HCT116 (cell line): ENCODE results near the gene PDRG1. TPM values are rescaled to one million over a fixed set of nuclear protein-coding genes. Genes with fewer than 3 reads are reported as not detected.

Experiments used
- ATAC-seq: fragments of 200-7000 bp; cut with Tn5 transposase; 2 replicates; pipeline ENCODE4 v1.9.1; 2020; ENCODE audit warnings: mild to moderate bottlenecking, moderate library complexity
- BruUV-seq: library from RNA; stranded (reverse); fragments of 400-500 nt; replicated peaks from 2 replicates; lab custom pipeline; 2021; lab: Mats Ljungman, UMichigan
- CTCF ChIA-PET: fragments of 300-600 bp; sonication (Branson Sonifier 250); formaldehyde crosslinking; loops from one replicate; lab custom pipeline; 2021; ENCODE audit warnings: antibody characterized with exemption; lab: Charles Lee
- POLR2A ChIA-PET: fragments of 300-600, 350-600 bp; sonication (Branson Sonifier 250); formaldehyde crosslinking; loops from one replicate; lab custom pipeline; 2021; ENCODE audit warnings: antibody characterized with exemption; lab: Charles Lee
- RAD21 ChIA-PET, 2 experiments: fragments of 300-600 bp; sonication (Branson Sonifier 250); formaldehyde crosslinking; loops; one replicate each; lab custom pipeline; 2023; ENCODE audit warnings: low total read pairs in 2 of 2; ENCODE audit not compliant: uncharacterized antibody in 2 of 2, unreplicated experiment in 2 of 2, low non-redundant PET in 1 of 2; lab: Charles Lee
- DNase-seq: peaks from one replicate; pipeline ENCODE4 v3.0.0-alpha.2; 2010; ENCODE audit warnings: low read depth, low spot score
- H2AFZ ChIP-seq: fragments of 200-600 bp; shearing (Covaris generic), sonication (generic); 2 replicates; pipeline ENCODE4 v1.6.1; 2017; ENCODE audit warnings: low read depth, mixed run types, mixed read lengths, antibody characterized with exemption, low read length; ENCODE audit not compliant: poor library complexity, severe bottlenecking
- H3K27ac ChIP-seq: 2 replicates; pipeline ENCODE4 v1.5.1; 2012; ENCODE audit warnings: low read depth, low read length
- H3K27me3 ChIP-seq: fragments of 200-600 bp; sonication (generic); 2 replicates; pipeline ENCODE4 v1.6.1; 2016; ENCODE audit warnings: mixed run types, low read length, mixed read lengths; ENCODE audit not compliant: insufficient read depth
- H3K36me3 ChIP-seq, 2 experiments: fragments of 200-500 bp in 1 of 2; fragments of 200-600 bp in 1 of 2; sonication (Bioruptor generic) in 1 of 2; sonication (generic) in 1 of 2; 2 replicates each; pipeline versions ENCODE4 v1.5.1 to v1.6.1; 2014 to 2016; ENCODE audit warnings: low read length in 2 of 2, inconsistent platforms in 1 of 2, mixed read lengths in 1 of 2, mixed run types in 1 of 2; ENCODE audit not compliant: insufficient read depth in 2 of 2, control insufficient read depth in 1 of 2
- H3K4me1 ChIP-seq, 2 experiments: fragments of 200-600 bp in 1 of 2; sonication (generic) in 1 of 2; 2 replicates each; pipeline versions ENCODE4 v1.5.1 to v1.6.1; 2012 to 2017; ENCODE audit warnings: low read length in 2 of 2, inconsistent platforms in 1 of 2, mild to moderate bottlenecking in 1 of 2, mixed read lengths in 1 of 2, mixed run types in 1 of 2, moderate library complexity in 1 of 2; ENCODE audit not compliant: insufficient read depth in 2 of 2, control insufficient read depth in 1 of 2
- H3K4me2 ChIP-seq: fragments of 200-600 bp; sonication (generic); 2 replicates; pipeline ENCODE4 v1.6.1; 2017; ENCODE audit warnings: mixed run types, low read length, mixed read lengths
- H3K4me3 ChIP-seq, 2 experiments: fragments of 200-600 bp in 1 of 2; sonication (generic) in 1 of 2; replicated peaks in 1 of 2; 2 replicates each; pipeline ENCODE4 v1.5.1; 2011 to 2016; ENCODE audit warnings: low read length in 2 of 2, control low read depth in 1 of 2, low read depth in 1 of 2, mild to moderate bottlenecking in 1 of 2, mixed read lengths in 1 of 2, mixed run types in 1 of 2
- H3K79me2 ChIP-seq: fragments of 200-600 bp; sonication (generic); 2 replicates; pipeline ENCODE4 v1.6.1; 2017; ENCODE audit warnings: mild to moderate bottlenecking, mixed run types, low read length, moderate library complexity, mixed read lengths; ENCODE audit not compliant: insufficient read depth
- H3K9ac ChIP-seq: fragments of 200-600 bp; sonication (generic); 2 replicates; pipeline ENCODE4 v1.6.1; 2016; ENCODE audit warnings: low read length, mixed read lengths
- H3K9me2 ChIP-seq: fragments of 200-600 bp; sonication (generic), shearing (Covaris generic); 2 replicates; pipeline ENCODE4 v1.6.1; 2017; ENCODE audit warnings: mixed run types, mild to moderate bottlenecking, moderate library complexity; ENCODE audit not compliant: insufficient read depth
- H3K9me3 ChIP-seq, 2 experiments: fragments of 200-500 bp in 1 of 2; fragments of 200-600 bp in 1 of 2; sonication (Bioruptor generic) in 1 of 2; sonication (generic) in 1 of 2; 2 replicates each; pipeline ENCODE4 v1.6.1; 2014 to 2017; ENCODE audit warnings: low read length in 2 of 2, mixed read lengths in 2 of 2, inconsistent platforms in 1 of 2, low read depth in 1 of 2, mild to moderate bottlenecking in 1 of 2, mixed run types in 1 of 2, moderate library complexity in 1 of 2; ENCODE audit not compliant: control insufficient read depth in 1 of 2, insufficient read depth in 1 of 2
- H4K20me1 ChIP-seq: fragments of 200-600 bp; sonication (generic), shearing (Covaris generic); 2 replicates; pipeline ENCODE4 v1.6.1; 2017; ENCODE audit warnings: mixed run types, mild to moderate bottlenecking, moderate library complexity; ENCODE audit not compliant: insufficient read depth
- ELF1 ChIP-seq: IDR thresholded peaks from 2 replicates; pipeline ENCODE4 v1.6.1; 2012; ENCODE audit warnings: low read depth, borderline replicate concordance
- EZH2 ChIP-seq: fragments of 200-600 bp; sonication (generic); IDR thresholded peaks from 2 replicates; pipeline ENCODE4 v1.6.1; 2017; ENCODE audit warnings: antibody characterized with exemption, mixed run types
- EZH2phosphoT487 ChIP-seq: fragments of 200-600 bp; IDR thresholded peaks from 2 replicates; pipeline ENCODE4 v1.6.1; 2018; ENCODE audit warnings: antibody characterized with exemption, borderline replicate concordance
- REST ChIP-seq: IDR thresholded peaks from 2 replicates; pipeline ENCODE4 v1.6.1; 2012; ENCODE audit warnings: low read depth
- SP1 ChIP-seq: IDR thresholded peaks from 2 replicates; pipeline ENCODE4 v1.6.1; 2012; ENCODE audit warnings: low read depth
- SRF ChIP-seq: IDR thresholded peaks from 2 replicates; pipeline ENCODE4 v1.6.1; 2012; ENCODE audit warnings: low read depth
- intact Hi-C: fragments of 100-400 bp; cut with micrococcal nuclease; formaldehyde crosslinking; loops from 2 replicates; pipeline ENCODE4 v1.10.0; 2022
- total RNA-seq: library from RNA; stranded (reverse); gene quantifications from one replicate; pipeline ENCODE4 v1.2.1, GENCODE V29; 2021; ENCODE audit not compliant: unreplicated experiment

The PDRG1 gene
- total RNA-seq, 1 experiment from 2014 or later = 18.7 TPM

GRCh38 chr20:31989030-31989645, 37.3 kb upstream of the PDRG1 start:
- Histone ChIP-seq H3K9ac (no peak overlapping the region), H3K4me2 (no peak overlapping the region), H3K9me3 (no peaks in the 10 kb centered on the region), H3K4me3 (no peak overlapping the region), H3K36me3 (no peaks in the 10 kb centered on the region), H3K79me2 (no peaks in the 10 kb centered on the region), H2AFZ (no peak overlapping the region), H3K27me3 (peaks cover 30% of the 10 kb centered on the region), H3K27ac (no peak overlapping the region), H4K20me1 (no peaks in the 10 kb centered on the region), H3K4me1 (no peaks in the 10 kb centered on the region), H3K9me2 (no peaks in the 10 kb centered on the region)
- DNase-seq (no peak), ATAC-seq (no peak)
- RAD21 ChIA-PET = no interaction called here
- CTCF ChIA-PET = no interaction called here
- POLR2A ChIA-PET = no interaction called here
- BruUV-seq = no TSS peak
- intact Hi-C loops = no loop called here
- TF ChIP-seq EZH2phosphoT487 (no peak), SRF (no peak), REST (no peak), EZH2 (no peak), ELF1 (no peak), SP1 (no peak)
